Stimulated activated CD4-positive, alpha-beta T cell treated with anti-CD3 and anti-CD28 coated beads, Interleukin-15, amount 100 ng/mL, for 48 hours (primary cell): ENCODE results near the gene RFX7.
"Not testable (repeated sequence)": the region's sequence is repeated elsewhere in the genome, so short reads cannot be mapped to it uniquely, and the experiment has no call there.

Source experiments
- DNase-seq, 2 donors: peaks; one replicate each; pipeline ENCODE4 v3.0.0-alpha.2; 2020; ENCODE audit warnings: low read depth in 2 of 2

RFX7 gene

GRCh38 chr15:56205061-56205876, 38.4 kb downstream of the RFX7 start:
- DNase-seq, result no peak

DNA sequence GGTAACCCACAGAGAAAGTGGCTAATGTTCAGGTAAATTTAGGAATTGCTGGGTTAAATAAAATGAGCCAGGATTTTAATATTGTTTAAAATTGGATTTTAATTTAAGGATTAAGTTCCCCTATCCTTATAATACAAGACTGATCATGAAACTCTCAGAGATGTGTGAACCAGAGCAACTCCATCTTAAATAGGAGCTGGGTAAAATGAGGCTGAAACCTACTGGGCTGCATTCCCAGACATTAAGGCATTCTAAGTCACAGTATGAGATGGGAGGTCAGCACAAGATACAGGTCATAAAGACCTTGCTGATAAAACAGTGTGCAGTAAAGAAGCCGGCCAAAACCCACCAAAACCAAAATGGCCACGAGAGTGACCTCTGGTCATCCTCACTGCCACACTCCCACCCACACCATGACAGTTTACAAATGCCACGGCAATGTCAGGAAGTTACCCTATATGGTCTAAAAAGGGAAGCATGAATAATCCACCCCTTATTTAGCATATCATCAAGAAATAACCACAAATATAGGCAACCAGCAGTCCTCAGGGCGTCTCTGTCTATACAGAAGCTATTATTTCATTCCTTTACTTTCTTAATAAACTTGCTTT, 40.3 kb downstream of the RFX7 start:
- not testable (repeated sequence) for DNase-seq

DNA sequence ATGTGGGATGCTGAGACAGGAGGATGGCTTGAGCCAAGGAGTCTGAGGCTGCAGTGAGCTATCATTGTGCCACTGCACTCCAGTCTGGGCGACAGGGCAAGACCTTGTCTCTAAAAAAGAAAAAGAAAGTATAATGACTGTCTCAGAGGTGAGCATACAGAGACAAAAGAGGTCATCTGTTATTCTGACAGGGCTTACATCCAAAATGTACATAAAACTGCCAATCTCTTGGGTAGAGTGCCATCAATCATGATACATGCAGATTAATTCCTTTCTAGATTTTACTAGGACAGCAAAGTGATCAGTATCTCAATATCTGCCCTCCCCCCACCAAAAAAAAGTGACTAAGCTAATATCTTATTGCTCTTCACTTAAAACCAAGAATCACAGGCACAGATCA, 41.0 kb downstream of the RFX7 start:
- DNase-seq, result no peak

GRCh38 chr15:56199038-56199437, 44.6 kb downstream of the RFX7 start:
- no peak for DNase-seq

DNA sequence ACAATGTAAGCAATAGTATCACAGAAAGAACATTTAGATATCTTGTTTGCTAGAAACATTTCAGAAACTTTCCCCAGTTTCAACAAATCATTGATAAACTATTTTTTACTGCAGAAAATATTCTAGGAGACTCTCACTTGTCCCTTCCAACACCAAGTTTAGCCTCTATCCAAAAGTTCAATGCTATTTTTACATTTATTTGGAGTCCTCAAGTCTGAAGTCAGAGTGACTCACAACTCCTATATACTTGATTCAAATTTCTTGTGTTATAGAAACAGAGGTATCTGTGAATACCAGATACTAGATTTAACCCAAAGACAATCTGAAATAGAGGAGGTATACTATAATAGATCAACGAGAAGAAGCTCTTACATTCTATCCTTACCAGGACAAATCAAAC, 49.6 kb downstream of the RFX7 start:
- DNase-seq, result no peak

GRCh38 chr15:56192659-56193442, 50.8 kb downstream of the RFX7 start:
- DNase-seq, result no peak

DNA sequence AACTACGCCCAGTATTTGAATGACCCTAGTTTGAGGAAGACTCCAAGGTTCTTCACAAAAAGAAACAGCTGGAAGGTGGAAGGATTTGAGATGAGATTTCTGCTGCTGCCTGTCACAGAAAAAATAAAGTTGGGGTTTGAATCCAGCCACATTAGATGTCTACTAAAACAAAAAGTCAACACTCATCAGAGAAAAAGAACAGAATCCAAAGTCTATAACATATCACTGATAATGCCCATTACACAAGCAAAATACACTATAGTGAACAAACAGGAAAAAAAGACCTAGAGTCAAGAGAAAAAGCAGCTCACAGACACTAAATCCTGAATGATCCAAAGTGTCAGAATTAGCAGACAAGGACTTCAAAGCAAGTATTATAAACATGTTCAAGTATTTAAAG, 56.0 kb downstream of the RFX7 start:
- no peak for DNase-seq

- no peak for DNase-seq
Observed at GRCh38 chr15:56185980-56186379, 57.7 kb downstream of the RFX7 start.

DNA sequence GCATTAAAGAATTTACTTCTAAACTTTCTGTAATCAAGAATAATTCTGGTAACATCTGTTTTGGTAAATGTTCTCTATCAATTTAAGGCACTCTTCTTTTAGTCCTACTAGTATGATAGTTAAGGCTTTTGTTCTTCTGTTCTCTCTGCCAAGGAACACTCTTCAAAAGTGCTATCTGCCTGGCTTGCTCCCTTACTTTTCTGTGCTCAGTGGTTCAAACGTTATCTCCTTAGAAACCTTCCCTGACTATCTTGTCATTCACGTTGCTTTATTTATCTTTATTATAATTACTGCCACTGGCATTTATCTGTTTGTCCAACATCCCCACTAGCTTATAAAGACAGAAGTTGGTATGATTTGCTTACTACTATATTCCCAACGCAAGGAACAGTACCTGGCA, 59.2 kb downstream of the RFX7 start:
- no peak for DNase-seq

- no peak for DNase-seq
Observed at GRCh38 chr15:56180851-56181250, 62.8 kb downstream of the RFX7 start.

- DNase-seq, result no peak
Observed at GRCh38 chr15:56176996-56177395, 66.7 kb downstream of the RFX7 start.

DNA sequence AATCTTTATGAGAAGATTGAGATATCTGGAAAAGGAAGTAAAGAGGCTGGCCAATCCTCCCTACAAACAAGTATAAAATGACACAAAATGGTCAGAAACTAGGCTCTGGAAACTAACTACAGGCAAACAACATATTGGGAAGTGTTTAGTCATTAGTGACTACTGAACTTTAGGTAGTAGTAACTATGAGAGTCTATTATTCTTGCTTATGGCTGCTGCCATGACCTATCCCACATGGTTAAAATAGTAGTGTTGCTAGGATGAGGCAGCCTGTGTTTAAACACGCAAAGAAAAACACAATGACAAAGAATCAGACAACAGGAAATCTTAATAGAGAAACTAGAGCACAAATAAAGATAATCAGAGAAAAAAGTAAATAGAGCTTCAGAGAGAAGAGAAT, 67.9 kb downstream of the RFX7 start:
- DNase-seq, result no peak

GRCh38 chr15:56174649-56175048, 69.0 kb downstream of the RFX7 start:
- no peak for DNase-seq

DNA sequence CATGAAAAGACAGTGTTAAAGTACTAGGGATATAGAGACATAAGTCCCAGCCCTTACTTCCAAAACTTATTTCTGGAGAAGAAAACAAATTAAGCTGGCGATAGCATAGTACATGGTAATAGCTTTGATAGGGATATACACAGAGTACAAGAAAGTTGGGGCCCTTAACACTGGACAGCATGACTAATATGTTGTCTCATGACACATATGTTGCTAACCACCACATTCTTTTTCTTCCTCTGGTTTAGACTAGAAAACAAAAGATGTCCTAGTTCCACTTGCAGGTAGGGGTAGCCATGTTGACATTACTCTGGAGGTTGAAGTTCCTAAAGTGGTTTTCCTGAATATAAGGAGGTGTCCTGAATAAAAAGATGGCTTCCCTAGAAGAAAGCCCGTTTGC, 75.3 kb downstream of the RFX7 start:
- DNase-seq, result no peak

DNA sequence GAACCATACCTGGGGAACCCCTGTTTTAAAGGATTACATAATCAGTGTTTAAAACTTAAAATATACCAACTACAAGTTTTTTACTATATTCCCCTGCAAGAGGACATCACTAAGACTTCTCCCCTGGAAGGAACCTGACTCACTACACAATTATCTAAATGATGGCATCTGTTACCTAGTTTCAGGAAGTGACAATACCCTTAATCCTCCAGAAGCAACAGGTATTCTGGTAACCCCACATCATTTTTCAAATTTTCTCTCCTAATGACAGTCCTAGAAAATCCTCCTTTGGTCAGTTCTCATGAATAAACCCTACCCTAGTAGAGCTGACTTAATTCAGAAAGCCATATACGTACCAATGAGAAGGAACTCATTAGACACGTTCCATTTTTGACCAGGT, 78.4 kb downstream of the RFX7 start:
- no peak for DNase-seq

GRCh38 chr15:56160966-56161365, 82.7 kb downstream of the RFX7 start:
- DNase-seq, result no peak

GRCh38 chr15:56156877-56157276, 86.8 kb downstream of the RFX7 start:
- DNase-seq, result no peak

DNA sequence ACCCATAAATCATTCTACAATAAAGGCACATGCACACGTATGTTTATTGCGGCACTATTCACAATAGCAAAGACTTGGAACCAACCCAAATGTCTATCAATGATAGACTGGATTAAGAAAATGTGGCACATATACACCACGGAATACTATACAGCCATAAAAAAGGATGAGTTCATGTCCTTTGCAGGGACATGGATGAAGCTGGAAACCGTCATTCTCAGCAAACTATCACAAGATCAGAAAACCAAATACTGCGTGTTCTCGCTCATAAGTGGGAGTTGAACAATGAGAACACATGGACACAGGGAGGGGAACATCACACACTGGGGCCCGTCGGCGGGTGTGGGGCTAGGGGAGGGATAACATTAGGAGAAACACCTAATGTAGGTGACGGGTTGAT, 88.4 kb downstream of the RFX7 start:
- DNase-seq, result not testable (repeated sequence)

- DNase-seq, result not testable (repeated sequence)
Observed at GRCh38 chr15:56154768-56155167, 88.9 kb downstream of the RFX7 start.

DNA sequence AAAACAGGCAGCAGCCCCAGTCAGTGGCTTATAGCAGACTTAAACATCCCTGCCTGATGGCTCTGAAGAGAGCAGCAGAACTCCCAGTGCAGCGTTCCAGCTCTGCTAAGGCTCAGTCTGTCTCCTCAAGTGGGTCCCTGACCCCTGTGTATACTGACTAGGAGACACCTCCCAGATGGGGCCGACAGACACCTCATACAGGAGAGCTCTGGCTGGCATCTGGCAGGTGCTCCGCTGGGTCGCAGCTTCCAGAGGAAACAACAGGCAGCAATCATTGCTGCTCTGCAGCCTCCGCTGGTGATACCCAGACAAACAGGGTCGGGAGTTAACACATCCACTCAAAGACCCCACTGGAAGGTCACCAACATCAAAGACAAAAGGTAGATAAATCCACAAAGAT, 93.5 kb downstream of the RFX7 start:
- DNase-seq, result no peak

DNA sequence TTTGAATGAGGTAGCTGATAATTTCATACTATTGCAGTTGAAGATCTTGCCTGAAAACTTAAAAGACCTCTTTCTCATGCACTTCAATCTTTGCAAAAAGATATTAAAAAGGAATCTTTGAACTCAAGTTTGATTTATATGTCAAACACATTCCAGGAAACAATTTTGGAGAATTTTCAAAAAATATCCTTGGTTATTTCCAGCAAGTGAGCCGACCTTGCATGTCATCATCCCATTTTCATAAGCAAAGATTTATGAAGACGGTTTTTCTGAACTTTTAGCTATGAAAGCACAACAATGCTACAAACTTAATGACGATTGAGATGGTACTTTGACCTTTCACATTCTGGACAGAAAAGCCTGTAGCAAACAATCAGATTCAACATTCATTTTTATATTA, 95.6 kb downstream of the RFX7 start:
- no peak for DNase-seq

GRCh38 chr15:56146756-56147155, 96.9 kb downstream of the RFX7 start:
- no peak for DNase-seq

GRCh38 chr15:56128081-56128480, 115.6 kb downstream of the RFX7 start:
- no peak for DNase-seq
